Activated CD4-positive, alpha-beta T cell treated with anti-CD3 and anti-CD28 coated beads, Interleukin-2, Interleukin-6, amounts not matched to agents 100 ng/mL and 50 ng/mL, durations not matched to agents 16 hours and 8 hours (primary cell): ENCODE data around the gene CLEC7A.

Source experiments
- DNase-seq: peaks from one replicate; pipeline ENCODE4 v3.0.0-alpha.2; 2020

Gene CLEC7A

DNA sequence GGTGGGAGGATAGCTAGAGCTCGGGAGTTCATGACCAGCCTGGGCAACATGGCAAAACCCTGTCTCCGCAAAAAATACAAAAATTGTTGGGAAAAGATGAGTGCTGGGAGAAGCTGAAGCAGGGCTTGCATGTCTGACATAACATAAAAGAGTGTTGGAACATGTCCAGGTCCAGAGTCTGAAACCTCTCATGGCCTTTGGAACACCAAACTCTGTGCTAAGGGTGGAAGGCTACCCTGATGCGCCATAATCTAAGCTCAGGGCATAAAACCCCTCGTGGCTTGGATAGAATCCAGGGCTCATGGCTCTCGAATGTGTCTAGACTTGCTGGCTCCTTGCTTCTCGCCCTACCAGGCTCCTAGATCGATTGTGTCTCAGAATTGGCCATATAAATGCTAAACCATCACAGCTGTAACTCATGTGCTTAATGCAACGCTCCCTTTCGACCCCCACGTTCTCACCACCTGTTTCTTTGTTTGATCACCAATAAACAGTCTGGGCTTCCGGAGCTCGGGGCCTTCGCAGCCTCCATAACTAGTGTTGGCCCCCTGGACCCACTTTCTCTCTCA is 6.7 kb upstream of the CLEC7A start:
- no peak for DNase-seq

DNA sequence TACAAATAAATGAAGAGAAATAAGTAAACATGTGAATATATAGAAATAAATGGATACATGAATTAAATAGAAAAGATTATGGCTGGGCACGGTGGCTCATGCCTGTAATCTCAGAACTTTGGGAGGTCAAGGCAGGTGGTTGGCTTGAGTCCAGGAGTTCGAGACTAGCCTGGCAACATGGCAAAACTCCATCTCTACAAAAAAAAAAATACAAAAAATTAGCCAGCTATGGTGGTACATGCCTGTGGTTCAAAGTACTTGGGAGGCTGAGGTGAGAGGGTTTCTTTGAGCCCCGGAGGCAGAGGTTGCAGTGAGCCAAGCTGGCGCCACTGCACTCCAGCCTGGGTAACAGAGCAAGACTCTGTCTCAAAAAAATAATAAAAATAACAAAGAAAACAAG is 5.1 kb upstream of the CLEC7A start:
- DNase-seq: no peak

DNA sequence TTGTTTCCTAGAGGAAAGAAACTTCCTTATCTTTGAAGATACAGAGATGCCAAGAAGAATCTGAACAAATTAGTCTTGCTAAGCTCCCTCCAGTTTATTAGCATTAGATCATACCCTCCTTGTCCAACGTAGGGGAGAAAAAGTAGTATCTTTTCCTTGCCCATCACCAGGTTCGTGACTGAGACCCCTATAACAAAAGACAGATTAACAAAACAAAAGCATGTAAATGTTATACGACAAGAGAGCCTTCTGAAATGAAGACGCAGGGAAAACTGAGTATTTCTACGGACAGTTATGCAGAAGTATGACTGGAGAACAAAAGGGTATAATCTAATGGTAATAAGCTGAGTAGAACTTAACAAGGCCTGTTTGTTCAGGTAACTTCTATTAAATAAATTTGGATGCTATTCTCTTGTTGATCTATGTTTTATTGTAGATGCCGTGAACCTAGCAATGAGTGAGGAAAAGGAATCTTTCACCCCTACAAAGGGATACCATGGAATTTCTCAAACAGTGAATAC is 2.9 kb upstream of the CLEC7A start:
- DNase-seq: no peak

DNA sequence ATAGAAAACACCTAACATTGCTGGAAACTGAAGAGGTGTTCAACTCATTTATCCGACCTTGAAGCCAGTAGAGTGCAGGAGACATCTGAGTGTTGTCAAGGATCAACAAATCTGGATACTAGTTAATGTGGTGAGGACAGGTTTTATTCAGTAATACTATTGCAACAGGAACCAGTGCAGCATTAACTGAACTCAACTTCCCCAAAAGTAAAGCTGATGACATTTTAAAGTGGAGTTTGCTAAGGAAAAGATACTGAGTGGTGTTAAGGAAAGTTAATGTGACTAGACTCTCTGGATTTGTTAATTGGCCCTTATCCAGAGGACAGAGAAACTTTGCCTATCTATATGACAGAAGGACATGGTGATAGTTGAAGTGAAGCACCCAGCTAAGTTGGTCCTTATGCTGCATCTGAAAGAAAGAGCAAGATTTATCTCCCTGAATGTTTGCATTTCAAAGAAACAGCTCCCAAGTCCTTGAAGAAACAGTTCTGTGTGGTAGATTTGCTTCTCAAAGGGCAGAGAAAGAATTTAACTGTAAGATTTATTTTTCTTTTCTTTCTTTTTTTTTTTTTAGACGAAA is 1.2 kb upstream of the CLEC7A start:
- DNase-seq: no peak

DNA sequence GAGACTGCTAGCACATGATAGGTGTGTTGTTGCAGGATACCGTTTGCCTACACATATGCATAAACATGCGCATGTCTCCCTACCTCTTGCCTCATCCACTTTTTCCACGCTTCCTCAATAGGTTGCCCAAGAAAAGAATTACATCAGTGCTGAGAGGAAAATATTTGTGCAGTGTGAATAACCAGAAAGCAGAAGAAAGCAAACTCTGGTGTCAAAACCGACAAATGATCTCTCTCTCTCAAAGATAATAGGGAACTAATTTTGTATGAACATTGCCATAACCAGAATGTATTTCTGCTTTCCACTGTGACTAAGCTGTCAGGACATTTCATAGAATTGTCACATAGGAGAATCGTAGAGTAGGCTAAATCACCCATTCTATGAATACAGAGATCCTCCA is 1.3 kb downstream of the CLEC7A start:
- no peak for DNase-seq

DNA sequence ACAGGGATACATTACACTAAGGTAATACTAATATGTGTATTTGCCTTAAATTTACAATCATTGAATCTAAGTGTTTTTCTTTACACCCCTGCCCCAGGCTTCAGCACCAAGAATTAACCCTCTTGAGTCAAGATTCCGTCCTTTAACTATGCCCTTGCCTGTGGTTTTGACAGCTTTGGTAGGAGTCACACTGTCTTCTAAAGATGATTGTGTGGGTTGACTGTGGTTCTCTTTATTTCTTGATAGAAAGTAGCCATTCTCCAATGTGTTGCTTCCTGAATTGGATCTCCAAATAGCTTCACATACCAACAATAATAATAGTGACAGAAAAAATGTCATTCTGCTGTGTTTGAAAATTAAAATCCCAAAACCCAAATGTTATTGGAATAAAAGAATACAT is 3.6 kb downstream of the CLEC7A start:
- DNase-seq: no peak

DNA sequence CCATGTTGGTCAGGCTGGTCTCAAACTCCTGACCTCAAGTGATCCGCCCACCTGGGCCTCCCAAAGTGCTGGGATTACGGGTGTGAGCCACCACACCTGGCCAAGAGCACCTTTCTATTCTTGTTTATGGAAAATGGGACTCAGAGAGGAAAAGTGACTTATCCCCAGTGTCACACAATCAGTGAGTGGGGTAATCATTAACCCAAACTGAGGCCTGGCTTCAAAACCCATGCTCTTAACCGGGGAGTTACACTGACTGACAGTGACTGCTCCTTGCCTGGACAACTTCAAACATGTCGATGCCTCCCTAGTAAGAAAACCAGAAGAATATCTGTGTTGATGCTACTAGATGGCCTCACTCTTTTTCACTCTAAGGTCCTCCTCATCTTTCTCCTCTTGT is 7.3 kb downstream of the CLEC7A start:
- DNase-seq: no peak

DNA sequence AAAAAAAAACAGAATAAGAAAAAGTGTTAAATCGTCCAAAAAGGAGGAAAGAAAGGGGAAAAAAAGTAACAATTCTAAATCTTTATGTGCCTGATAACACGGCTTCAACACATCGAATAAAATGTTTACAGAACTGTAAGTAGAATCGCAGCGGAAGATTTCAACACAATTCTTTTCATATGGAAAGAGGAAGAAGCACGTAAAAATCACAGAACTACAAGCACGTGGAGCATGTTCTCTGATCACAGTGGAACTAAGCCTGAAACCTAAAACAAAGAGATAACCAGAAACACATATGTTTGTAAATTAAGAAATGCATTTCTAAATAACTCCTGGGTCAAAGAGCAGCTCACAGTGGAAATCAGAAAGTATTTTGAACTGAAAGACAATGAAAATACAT is 8.7 kb downstream of the CLEC7A start:
- DNase-seq: no peak

DNA sequence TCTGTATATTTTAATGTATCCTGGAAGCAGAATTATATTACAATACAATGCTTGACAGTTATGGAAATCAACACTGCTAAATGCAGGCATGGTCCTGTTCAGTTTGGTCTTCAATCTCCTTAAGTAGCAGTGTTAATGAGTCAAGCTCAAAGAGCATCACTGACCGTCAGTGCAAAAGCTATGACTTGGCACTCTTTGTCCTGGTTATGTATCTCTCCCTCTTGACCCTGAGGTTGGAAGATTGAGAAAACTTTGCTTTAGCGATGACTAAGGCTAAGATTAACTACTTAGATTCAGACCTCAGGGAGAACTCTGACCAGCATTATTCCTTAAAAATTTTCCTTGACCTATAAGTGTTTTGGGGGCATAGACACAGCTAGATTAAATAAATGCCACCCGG is 10.9 kb downstream of the CLEC7A start:
- no peak for DNase-seq

DNA sequence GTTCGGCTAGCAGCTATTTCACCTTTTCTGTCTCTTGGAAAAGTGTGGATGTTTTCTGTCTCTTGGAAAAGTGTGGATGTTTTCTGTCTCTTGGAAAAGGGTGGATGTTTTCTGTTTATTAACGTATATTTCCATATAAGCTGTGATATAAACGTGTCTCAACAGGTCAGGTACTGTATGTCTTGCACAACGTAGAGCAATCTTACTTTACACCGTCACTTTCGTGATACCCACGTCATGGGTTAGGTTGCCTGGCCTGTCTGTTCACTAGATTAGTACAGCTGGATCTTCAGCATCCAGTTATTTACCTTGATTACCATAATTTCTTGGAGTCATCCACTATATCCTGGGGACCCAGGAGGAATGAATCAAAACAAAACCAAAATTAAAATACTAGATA is 14.1 kb downstream of the CLEC7A start:
- DNase-seq: no peak

DNA sequence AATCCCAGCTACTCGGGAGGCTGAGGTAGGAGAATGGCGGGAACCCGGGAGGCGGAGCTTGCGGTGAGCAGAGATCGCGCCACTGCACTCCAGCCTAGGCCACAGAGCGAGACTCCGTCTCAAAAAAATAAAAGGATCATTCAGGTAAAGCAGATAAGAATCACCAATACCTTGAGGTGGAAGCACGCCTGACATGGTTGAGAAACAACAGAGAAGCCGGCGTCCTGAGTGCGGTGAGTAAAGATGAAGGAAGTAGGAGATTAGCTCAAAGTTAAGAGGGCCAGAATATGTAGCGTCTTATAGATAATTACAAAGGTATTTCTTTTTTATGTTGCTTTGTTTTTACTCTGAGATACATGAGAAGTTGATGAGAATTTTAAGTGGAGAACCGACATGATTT is 14.7 kb downstream of the CLEC7A start:
- no peak for DNase-seq

DNA sequence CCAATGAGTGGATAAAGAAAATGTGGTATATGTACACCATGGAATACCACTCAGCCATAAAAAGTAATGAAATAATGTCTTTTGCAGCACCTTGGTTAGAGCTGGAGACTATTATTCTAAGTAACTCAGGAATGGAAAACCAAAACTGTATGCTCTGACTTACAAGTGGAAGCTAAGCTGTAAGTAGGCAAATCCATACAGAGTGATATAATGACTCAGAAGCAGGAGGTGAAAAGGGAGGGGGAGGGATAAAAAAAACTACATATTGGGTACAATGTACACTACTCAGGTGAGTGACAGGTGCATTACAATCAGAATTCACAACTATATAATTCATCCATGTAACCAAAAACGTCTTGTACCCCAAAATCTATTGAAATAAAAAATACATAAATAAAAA is 16.1 kb downstream of the CLEC7A start:
- DNase-seq: no peak

DNA sequence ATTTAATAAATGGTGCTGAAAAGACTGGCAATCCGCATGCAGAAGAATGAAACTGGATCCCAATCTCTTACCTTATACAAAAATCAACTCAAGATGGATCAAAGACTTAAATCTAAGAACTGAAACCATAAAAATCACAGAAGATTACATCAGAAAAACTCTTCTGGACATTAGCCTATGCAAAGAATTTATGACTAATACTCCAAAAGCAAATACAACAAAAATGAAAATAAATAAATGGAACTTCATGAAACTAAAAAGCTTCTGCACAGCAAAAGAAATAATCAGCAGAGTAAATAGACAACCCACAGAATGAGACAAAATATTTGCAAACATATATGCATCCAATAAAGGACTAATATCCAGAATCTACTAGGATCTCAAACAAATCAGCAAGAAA is 16.9 kb downstream of the CLEC7A start:
- no peak for DNase-seq

DNA sequence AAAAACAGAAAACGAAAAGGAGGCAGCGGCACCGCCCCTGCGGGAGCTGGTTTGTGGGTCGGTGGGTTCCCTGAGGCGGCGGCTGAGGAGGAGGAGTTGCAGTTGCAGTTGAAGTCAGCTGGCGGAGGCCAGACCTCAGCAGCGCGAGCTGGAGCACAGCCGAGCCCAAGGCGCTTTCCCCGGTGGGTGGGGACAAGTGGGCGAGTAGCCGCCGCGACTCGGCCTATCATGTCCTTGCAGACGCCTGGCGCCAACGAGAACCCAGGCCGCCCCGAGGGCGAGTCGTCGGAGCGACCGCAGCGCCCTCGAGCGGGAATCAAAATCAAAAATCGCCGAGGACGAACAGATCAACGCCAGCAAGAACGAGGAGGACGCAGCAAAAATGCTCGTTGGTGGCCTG is 18.5 kb downstream of the CLEC7A start:
- no peak for DNase-seq

DNA sequence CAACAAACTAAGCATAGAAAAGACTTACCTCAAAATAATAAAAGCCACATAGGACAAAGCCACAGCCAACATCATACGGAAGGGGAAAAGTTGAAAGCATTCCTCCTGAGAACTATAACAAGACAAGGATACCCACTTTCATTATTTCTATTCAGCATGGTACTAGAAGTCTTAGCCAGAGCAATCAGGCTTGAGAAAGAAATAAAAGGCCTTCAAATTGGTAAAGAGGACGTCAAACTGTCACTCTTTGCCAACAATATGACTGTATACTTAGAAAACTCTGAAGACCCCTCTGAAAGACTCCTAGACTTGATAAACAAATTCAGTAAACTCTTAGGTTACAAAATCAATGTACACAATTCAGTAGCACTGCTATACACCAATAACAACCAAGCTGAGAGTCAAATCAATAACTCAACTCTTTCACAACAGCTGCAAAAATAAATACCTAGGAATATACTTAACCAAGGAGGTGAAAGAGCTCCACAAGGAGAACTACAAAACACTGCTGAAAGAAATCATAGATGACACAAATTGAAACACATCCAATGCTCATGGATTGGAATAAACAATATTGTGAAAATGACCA is 19.6 kb downstream of the CLEC7A start:
- no peak for DNase-seq

DNA sequence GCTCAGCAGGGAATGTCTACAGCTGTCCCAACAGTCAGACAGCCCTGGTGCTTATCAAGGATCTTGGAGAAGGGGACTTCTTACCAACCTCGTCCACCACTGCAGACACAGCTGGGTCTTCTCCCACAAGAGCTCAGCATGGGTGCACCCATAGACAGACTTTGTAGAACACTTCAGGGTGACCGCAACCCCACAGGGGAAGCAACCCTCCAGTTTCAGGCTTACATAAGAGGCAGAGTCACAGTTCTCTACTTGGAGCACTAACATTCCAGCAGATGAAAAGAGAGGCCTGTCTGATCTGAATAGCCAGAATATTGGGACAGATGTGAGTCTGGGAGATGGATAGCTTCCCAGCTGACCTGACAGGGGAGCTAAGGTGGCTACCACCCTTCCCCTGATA is 27.7 kb downstream of the CLEC7A start:
- DNase-seq: no peak

DNA sequence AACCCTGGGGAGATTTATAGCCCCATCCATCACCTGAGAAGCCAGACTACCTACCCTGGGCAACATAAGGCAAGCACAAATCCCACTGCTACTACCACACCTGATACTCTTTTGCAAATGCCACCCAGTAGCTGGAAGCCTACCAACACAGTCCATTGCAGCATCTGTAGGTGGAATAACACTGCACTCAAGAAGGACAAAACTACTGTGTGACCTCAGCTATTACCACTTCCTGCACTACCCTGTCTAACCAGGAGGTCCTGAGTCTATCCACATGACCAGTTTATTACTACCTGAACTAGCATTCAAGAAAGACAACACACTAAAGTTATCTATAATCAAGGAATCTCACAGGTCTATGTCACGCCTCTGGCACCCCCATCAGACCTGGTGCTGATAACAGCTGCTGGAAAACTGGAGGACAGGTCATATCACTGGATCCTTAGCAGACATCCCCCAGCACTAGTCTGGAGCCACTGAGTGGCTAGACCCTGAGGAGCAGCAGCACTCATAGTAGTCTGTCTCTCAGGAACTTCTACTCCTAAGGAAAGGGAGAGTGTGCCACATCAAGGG is 28.3 kb downstream of the CLEC7A start:
- no peak for DNase-seq

DNA sequence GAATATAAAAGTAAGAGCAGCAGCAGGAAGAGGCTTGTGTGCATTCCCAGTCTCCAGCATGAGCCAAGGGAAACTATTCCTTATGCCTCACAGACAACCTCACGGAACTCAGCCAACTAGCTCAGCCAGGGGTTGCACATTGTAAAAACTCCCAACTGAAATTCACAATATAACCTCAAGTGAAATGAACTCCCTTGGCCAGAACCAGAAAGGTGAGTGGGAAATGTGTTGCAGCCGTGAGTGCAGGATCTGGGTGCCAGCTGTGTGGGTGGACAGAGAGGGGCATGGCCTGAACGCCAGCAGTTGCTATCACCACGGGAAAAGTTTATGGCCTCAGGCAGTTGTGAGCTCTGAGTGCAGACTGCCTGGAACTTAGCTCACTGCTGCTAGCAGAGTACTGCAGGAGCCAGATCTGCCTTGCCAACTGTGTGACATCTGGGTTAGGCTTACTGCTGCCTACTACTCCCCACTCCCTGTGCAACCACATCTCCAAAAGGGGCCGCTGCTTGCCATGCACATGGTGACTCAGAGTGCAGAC is 28.9 kb downstream of the CLEC7A start:
- DNase-seq: no peak

DNA sequence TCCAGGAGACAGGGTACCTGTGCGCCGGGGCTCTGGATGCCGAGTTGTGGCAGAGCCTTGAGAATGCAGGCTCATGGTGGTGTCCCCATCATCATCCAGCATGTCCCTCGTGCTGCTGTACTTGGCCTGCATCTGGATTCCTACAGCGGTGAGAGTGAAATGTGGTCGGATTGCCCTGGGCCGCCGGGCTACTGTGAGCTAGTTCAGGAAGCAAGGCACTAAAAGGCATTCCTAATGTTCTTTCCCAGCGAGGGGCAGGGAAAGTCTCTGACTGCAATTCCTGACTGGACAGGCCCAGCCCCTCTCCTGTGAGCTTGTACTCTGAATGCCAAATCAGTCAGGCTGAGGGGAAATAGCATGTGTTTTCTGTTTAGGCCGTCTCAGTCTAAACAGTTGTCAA is 31.2 kb downstream of the CLEC7A start, which contains the start of gene CLEC1A:
Gene CLEC1A (minus strand): TSS at position 195 of the 400 bp plus-strand sequence. CDS start 63 bp downstream, at position 132.
- no peak for DNase-seq

DNA sequence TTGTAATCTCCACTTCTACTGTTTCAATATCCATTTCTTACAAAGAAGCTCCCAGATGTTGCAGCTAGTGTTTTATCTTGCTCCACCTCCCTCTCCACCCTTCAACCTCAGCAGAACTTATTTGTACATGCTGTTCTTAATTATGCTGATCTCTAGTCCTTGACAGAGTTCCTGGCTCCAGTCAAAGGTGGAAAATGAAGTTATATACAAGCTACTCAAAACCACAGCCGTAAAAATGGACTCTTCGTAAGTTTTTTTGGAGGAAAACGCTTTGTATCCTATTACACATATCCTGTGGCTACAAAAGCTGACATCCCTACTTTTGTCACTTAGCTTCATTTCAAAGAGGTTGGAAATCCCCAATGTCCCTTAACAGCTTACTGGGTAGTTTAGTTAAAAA is 32.5 kb downstream of the CLEC7A start:
- DNase-seq: no peak

DNA sequence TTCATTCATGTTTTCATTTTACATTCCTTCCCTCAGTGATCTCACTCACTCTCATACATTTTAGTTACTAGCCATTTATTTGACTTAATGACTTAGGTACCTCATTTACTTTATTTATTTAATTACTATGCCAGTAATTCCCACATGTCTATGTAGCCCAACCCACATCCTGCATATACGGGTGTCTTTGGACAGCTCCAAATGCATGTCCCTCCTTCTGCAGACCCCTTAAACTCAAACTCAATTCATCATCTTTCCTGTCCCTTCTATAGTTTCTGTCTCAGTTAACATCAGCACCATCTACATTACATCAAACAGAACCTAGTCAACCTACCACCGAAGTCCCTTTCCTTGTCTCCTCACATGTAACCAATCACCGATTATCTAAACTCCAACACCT is 34.0 kb downstream of the CLEC7A start:
- DNase-seq: no peak

DNA sequence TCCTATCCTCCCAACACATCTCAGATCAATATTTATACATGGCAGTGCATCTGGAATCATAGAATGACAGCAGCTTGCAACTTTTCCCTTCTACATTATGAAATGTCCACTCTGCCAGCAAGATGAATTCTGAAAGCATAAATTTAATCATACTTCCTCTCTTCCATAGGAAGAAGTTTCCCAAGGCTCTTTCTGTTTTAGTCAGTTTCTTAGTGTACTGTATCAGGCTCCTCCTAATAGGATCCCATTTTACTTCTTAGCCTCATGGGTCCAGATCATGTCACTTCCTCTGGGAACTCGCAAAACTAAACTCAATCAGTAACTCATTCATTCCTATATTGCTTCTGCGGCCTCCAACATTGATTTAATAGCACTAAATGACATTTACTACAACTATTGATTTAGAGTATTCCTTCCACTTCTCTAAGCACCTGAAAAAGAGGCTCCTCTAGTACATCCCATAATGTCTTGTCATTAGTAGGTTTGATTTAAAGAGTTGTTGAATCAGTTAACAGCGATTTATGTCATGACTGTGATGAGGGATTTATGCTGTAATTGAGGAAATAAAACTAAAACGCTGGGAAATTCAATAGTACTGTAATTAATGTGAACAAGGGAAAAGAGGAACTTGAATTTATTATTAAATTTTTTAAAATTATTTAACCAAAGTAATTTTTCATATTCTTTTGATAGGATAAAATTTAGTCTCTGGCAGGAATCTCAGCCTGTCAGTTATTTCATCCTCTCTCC is 35.2 kb downstream of the CLEC7A start:
- DNase-seq: no peak
